ENCODE results near the gene TMEM260.

Gene TMEM260

DNA sequence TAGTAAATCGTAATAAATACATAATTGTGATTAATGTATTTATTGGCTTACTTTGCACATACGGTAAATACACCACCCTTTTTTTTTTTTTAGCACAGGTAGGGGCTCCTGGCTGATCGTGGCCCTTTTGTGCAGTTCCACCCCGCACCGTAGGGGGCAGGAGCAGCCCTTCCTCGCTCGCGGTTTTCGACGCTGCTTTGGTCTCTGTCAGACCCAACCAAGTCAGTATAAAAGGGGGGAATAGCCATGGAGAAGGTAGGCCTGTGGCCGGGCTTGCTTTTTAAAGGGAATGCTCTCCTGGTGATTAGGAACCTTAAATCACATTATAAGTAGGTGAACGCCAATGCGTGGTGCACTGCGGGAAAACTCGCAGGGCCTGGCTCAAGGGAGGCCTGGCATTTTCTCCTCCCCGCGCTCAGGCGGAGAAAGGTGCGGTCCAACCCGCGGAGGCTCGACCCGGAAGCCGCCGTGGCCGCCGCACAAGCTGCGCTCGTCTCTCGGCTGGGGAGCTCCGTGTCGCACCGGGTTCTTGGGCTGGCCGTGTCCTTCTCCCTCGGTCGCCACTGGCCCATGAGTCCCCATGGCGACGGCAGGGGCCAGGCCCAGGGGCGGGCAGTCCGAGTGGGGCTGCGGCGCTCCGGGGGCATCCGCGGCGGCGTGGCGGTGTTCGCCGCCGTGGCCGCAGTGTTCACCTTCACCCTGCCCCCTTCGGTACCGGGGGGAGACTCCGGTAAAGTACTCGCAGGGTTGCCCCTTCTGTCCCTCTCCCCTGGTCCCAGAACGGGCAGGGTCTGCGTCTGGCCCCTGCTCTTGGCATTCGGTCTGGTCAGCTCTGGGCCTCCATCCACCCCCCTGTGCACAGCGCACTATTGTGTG is at the start of gene TMEM260:
TSS of gene TMEM260 (plus strand) at position 454 of the 876 bp plus-strand sequence. CDS start at position 571, 117 bp downstream.
- peak; percentile 97 for FAIRE-seq

DNA sequence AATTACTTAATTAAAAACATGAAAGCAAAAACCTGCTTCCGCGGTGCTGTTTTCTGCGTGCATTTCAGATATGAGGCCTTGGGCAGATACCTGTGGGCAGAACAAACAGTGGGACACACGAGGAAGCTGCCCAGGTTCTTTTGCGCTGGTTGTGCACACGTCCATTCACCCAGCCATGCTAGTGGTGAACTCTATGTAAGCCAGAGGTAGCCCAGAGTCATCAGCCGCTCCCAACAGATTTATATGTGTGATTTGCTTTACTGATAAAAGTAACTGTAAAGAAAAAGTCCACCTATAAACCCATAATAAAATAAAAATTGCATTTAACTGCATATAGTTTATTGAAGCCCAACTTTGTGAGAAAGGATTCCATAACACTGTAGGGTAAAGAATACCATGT is 47.1 kb upstream of the TMEM260 start:
- FAIRE-seq, result no peak

DNA sequence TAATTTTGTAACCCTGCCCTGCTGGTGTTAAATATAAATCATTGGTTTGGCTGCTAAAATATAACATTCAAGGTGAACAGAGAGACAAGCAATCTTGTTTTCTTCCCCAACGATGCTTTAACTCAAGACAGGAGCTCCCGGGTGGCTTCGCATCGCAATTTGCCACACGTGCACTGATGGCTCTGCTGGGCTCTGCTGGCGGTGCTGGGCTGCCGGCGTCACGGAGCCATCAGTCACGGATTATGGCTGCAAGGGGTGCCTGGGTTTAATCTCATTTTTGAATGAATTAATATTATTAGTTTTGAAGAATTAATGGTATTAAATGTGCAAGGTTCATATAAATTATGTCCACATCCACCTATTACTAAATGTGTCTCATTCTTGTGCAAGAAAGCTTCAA is 44.9 kb upstream of the TMEM260 start:
- no peak for FAIRE-seq

- FAIRE-seq, result no peak
Observed at GRCh38 chr14:56539862-56540261, 39.7 kb upstream of the TMEM260 start.

- no peak for FAIRE-seq
Observed at GRCh38 chr14:56543436-56543835, 36.2 kb upstream of the TMEM260 start.

DNA sequence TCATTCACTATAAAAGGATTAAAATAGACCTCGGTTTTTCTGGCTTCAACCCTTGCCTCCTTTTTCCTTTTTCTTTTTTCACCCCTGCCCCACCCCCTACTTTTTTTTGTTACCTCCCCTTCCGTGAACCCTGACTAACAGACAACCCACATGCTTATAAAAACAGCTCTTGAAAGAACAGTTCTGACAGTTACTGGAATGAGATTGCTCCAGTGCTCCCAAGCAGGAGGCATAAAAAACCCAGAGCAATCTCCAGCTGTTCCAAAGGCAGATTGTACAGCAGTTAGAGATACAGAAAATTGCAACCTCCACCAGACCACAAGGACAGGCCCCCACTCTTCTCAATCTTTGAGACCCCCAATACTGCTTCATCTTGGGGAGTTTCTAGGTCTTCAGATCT is 29.9 kb upstream of the TMEM260 start:
- FAIRE-seq, result no peak

DNA sequence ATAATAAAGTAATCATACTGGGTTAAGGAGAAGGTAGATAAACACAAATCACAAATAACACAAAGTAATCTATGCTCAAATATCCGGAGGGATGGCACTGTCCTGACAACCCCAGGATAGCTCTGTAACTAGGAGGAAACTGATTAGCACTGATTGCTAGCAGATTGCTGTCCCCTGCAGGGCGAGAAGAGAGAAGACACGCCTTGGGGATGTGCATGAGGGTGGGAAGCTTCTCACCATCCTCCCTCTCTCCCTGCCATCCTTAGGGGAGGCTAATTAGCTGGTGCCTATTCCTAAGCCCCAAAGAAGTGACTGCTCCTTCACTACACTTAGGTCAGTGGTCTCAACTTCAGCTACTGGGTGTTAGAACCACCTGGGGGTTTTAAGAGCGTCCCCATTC is 27.0 kb upstream of the TMEM260 start:
- FAIRE-seq, result no peak

GRCh38 chr14:56554301-56554700 is 25.3 kb upstream of the TMEM260 start:
- FAIRE-seq, result no peak

DNA sequence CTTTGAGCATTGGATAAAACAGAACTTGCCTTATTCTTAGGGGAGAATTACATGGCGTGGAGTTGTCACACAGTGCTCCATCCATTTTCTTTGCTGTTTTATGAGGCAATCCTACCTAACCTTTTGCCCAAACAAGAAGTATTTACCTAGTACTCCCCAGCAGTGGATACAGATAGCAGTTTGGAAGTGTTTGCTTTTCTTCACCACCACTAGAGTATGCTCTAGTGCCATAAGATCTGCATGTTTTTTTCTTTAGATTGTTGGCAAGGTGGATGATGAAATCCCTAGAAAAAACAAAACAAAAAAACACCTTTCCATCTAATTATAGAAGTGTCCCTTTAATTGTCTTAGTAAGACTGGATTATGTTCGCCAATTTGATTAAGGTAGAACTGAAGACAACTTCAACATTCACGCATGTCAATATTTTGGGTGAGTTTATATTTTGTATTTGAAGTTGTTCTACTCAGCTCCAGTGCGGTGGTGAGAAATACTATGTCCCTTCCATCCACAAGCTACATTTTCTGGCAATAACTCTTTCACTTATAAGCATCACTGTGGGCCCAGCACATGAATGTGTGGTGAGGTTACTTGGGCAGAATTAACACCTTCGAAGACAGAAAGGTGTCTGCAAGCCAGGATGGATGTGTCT is 23.6 kb upstream of the TMEM260 start:
- FAIRE-seq, result peak; percentile 72

- no peak for FAIRE-seq
Observed at GRCh38 chr14:56559182-56559581, 20.4 kb upstream of the TMEM260 start.

DNA sequence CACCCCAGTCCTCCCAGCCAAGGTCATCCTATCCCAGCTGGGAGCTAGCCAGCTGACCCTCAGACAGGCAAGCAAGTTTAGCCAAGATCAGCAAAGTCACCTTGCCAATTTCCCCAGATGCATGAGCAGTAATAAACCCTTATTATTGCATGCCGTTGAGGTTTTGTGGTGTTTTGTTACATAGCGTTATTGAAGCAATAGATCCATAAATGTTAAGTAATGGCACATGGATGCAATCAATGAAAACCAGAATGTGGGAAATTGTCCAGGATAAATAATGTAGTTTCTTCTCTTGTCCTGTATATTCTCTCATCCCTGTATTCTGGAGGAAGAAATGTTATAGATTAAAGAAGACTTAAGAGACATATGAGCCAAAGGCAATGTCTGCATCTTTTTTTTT is 18.0 kb upstream of the TMEM260 start:
- FAIRE-seq, result no peak

DNA sequence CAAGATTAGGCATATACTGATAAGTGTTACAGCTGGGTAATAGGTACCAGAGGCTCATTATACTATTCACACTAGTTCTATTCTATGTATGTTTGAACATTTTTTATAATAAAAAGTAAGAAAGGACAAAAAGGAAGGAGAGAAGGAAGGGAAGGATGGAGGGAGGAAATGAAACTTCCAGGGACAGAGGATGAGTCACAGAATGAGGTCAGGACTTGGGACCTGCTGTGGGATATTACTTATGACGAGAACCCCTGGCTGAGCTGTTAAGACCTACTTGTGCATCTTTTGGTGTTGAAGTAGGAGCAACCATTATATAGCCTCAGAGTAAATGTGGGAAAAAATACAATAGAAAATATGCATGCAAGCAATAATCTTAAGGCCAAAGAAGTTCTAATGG is 16.7 kb upstream of the TMEM260 start:
- no peak for FAIRE-seq

DNA sequence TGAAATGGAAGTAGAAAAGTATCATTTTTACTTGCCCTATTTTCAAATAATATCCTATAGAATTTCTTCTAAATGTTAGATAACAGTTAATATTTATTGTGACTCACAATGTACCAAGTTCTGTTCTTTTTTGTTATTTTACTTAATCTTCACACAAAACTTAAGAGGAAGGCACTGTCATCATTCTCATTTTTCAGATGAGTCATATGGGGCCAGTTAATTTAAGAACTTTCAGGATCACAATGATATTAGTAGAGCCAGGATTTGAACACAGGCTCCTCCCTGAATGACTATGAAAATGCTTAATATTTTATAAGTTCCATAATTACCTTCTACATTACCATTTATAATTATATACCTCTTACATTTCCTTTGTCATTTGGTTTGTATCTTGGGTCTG is 10.4 kb upstream of the TMEM260 start:
- FAIRE-seq, result no peak

DNA sequence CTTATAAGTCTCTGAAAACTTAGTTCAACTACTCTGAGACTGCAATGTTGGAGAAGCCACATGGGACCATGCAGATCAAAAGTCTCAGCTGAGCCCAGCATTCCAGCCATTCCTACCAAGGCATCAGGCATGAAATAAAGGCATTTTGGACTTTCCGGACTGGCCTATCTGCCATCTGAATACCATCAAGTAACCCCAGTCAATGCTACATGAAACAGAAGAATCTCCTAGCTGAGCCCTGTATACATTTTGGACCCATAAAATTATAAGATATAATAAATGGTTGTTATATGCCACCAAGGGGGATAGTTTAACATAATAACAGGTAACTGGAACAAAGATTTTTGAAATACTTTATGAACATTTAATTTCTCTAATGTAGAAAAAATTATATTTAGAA is 9.3 kb upstream of the TMEM260 start:
- FAIRE-seq, result no peak

DNA sequence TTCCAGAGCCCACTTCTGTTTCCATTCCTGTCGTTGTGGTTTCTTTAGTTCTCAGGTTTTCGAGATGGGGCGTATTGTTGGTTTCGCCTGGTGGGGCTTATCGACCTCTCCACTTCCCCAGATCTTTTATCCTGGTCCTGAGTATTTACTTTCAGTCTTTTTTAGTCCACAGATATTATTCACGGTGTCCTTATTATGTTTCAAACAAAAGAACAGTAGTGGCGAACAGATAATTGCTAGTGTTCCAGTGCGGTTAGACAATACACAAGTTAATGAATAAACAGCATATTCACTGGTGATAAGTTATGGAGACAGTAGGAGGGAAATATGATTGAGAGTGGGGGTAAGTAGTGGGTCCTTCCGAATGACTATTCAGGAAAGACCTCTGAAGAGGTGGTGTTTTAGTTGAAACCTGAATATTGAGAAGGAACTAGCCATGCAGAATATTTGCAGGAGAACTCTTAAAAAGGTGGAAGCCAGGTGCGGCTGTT is 668 bp downstream of the TMEM260 start:
- FAIRE-seq, result no peak

DNA sequence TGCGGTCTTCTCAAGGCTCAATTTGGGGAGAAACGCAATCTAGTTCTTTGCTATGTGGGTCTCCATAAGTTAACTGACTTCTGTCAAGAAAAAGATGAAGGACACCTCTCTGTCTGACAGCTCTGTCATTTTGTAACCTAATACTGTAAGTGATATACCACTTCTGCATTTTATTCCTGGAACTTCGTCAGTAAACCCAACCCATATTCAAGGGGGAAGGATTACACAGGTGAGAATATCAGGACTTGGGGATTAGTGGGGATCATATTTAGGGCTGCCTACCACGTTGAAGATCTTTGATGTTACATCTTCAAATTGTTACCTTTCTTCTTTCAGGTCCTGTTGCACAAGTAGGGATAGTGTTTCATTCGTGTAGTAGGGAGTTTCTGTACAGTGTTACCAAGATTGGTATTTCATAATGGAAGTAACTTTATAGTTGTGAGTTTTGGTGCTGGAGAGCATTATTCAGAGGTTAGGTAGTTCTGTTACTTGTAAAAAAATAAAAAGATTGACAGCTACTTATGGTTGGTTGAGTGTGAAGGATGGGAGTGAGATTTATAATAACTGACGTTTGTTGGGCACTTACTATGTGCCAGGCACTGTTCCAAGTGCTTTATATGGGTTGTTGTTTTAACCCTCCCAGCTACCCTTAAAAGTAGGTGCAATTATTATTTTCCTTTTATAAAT is 1.6 kb downstream of the TMEM260 start:
- FAIRE-seq, result no peak

- FAIRE-seq, result peak; percentile 30
Observed at GRCh38 chr14:56585461-56586084, 6.0 kb downstream of the TMEM260 start.

DNA sequence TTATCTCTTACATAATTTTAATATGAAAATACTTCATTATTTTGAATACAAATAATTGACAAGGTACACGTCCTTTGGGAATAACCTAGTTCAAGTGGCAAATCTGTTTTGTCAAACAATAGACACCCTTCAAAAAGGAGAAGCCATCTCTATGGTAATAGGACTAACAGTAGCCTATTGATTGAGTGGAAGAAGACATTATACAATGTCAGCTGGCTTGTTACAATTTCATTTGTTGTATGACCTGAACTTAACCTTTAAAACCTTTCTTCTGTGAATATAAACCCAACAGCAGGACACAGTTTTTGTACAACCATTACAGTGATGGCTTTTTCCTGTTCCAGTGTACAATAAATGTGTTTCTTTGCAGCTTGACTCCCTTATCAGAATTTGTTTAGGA is 8.1 kb downstream of the TMEM260 start:
- FAIRE-seq, result peak; percentile 96

- FAIRE-seq, result no peak
Observed at GRCh38 chr14:56590535-56590960, 10.9 kb downstream of the TMEM260 start.

DNA sequence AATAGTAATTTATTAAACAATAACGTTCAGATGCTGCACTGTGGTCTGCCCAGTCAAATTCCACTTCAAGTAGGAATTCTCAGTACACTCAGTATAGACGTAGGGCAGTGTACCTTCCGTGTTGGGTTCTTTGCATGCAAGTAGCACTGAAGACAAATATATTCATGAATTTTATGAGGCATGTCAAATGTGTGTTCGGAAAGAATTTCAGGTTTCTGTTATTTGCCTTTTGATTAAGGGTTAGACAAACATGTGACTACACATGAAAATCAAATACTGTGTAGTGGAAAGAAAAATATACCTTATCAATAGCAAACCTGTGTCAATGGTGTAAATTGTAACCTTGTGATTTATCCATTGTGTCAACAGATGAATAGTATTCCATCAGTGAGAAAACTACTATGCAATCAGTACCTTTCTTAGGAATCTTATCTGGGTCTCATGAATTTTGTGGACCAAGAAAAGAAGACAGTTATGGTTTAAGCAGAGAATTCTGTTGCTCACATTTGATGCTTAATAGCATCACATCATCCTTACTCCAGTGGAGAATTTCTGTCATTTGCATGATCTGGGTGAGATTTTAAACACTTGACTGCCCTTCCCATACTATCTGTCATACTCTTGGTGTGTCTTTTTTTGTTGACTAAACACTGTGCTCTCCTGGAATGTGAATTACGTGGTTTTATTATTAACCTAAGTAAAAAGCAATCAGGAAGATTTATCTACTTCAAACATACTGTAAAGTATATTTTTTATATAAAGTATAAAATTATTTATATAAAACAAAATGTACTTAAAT is 13.3 kb downstream of the TMEM260 start:
- FAIRE-seq, result peak; percentile 81

GRCh38 chr14:56594428-56594827 is 14.8 kb downstream of the TMEM260 start:
- peak; percentile 75 for FAIRE-seq

DNA sequence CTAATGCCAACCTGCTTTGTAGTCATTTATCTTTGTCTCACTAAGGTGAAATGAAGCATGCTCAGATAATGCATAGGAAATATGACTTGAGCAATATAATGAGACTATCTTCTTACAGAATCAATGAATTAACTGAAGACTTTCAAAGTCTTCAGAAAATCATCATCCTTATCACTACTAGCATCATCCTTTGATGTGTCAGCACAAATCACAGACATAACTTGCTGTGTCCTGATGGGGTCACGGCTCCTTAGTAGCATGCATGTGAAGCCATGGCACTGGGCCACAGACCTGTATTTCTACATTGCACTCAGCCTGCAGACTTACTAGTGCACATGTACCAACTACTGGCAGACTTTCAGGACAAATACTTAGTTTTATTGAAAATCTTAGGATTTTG is 18.9 kb downstream of the TMEM260 start:
- no peak for FAIRE-seq
